Dendritic cell treated with granulocyte-macrophage colony-stimulating factor and Interleukin-4, amounts not matched to agents 40 ng/mL and 50 ng/mL, for 4 days (primary cell): ENCODE results near the gene AMOTL1.

Experiments used
- H3K27ac Mint-ChIP-seq: one replicate; pipeline ENCODE4 v1.8.0; 2022; ENCODE audit warnings: mild to moderate bottlenecking, mixed read lengths
- H3K27me3 Mint-ChIP-seq: one replicate; pipeline ENCODE4 v1.8.0; 2022; ENCODE audit warnings: mild to moderate bottlenecking, mixed read lengths
- H3K36me3 Mint-ChIP-seq: one replicate; pipeline ENCODE4 v1.8.0; 2022; ENCODE audit warnings: low read depth, mixed read lengths
- H3K4me1 Mint-ChIP-seq: one replicate; pipeline ENCODE4 v1.8.0; 2022; ENCODE audit warnings: low read depth, mixed read lengths
- H3K4me3 Mint-ChIP-seq: one replicate; pipeline ENCODE4 v1.8.0; 2022; ENCODE audit warnings: mild to moderate bottlenecking, moderate library complexity, mixed read lengths
- H3K9me3 Mint-ChIP-seq: one replicate; pipeline ENCODE4 v1.8.0; 2022; ENCODE audit warnings: mixed read lengths
- intact Hi-C: fragments of 100-400 bp; cut with micrococcal nuclease; formaldehyde crosslinking; loops from one replicate; pipeline ENCODE4 v1.15.0; 2022

The AMOTL1 gene

DNA sequence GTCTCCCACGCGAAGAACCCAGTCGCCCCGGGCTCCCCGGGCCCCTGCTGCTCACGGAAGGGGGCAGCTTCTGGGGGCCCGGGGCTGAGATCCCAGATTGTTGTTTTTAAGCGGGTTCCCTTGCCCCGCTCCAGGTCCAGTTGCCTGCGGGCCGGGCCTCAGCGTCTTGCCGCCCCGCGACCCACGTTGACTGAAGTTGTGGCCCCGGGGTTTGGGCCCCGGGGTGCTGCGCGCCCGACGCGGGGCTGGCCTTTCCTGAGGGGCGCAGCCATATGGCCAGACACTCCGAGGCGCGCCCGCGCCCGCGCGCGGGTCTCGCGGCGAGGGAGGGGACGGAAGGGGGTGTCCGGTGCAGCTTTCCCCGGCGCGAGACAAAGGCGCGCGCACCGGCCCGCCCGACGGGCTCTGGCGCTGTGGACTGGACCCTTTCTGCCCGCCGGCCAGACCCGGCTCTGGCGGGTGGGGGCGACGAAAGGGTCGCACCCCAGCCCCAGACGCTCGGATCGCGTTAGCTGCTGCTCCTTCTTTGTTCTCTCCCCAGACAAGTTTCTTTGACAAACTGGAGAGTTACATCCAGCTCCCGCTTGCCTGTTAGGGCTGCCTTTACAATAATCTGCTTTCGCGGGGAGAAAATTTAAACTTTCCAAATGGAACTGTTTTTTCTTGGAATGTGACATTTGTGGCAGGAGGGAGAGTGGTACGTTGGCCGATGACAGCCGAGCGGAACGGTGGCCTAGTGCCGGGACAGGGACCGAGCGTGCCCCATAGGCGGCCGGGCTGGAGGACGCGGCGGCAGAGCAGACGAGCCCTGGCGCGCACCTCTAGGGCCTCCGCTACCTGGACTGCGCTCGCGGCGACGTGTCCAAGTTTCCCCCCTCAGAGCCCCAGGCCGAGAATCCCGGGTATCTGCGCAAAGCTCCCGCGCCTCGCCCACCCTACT is 716 bp downstream of the AMOTL1 start:
- intact Hi-C loops: loop anchor here (5.0 kb wide), 1 partner anchor 147 kb away; no protein-coding TSS in a partner anchor
- Mint-ChIP-seq H3K4me1 (peaks cover 13% of the 10 kb centered on the region), H3K36me3 (no peaks in the 10 kb centered on the region), H3K27me3 (peaks cover 28% of the 10 kb centered on the region), H3K27ac (peak overlapping the region; percentile 64), H3K4me3 (peak overlapping the region; percentile 79), H3K9me3 (no peaks in the 10 kb centered on the region)

DNA sequence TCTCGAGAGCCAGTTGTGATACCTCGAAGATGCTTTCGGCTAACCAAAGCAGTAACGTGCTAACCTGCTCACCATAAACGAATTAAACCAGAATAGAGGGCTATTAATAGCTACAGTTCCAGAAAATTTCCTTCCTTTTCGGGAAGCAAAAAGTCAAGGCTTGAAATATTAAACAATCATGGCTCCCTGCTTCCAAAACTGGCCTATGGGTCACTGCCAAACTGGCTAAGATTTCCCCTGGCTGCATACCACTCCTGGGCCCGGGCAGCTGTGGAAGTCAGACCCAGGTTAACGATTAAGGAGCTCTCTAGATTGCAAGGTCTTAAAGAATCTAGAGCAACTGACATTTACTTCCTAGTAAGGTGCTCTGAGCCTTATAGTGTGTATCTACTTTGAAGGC is 1.7 kb downstream of the AMOTL1 start:
- peaks cover 13% of the 10 kb centered on the region for H3K4me1 Mint-ChIP-seq
- H3K27ac Mint-ChIP-seq: peak overlapping the region; percentile 64
- H3K4me3 Mint-ChIP-seq: peak overlapping the region; percentile 79
- H3K36me3 Mint-ChIP-seq: no peaks in the 10 kb centered on the region
- intact Hi-C loops: loop anchor here (5.0 kb wide), 1 partner anchor 148 kb away; no protein-coding TSS in a partner anchor
- H3K27me3 Mint-ChIP-seq: peaks cover 28% of the 10 kb centered on the region
- no peaks in the 10 kb centered on the region for H3K9me3 Mint-ChIP-seq

- H3K4me3 Mint-ChIP-seq: no peak overlapping the region
- H3K4me1 Mint-ChIP-seq: peaks cover 13% of the 10 kb centered on the region
- H3K27ac Mint-ChIP-seq: no peak overlapping the region
- peaks cover 28% of the 10 kb centered on the region for H3K27me3 Mint-ChIP-seq
- H3K36me3 Mint-ChIP-seq: no peaks in the 10 kb centered on the region
- intact Hi-C loops: no loop called here
- no peaks in the 10 kb centered on the region for H3K9me3 Mint-ChIP-seq
Measured at GRCh38 chr11:94770563-94771120, 2.5 kb downstream of the AMOTL1 start.

DNA sequence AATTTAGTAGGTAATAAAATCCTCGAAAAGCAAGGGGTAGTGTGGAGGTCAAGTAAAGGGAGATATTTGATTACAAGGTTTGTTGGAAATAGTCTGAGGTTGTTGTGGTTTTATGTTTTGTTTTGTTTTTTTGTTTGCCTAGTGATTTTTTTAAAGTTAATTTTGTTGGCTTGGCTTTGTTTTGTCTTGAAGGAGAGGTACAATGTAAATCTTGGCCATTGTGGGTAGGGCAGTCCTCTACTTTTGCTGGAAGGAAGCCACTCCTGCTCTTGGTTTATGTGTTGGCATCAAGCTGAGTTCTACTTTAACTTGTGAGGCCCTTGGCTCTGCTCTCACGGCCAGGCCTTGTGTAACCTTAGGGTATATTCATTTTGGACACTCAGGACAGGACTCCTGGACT is 3.2 kb downstream of the AMOTL1 start:
- intact Hi-C loops: no loop called here
- H3K27me3 Mint-ChIP-seq: peaks cover 28% of the 10 kb centered on the region
- no peak overlapping the region for H3K4me3 Mint-ChIP-seq

GRCh38 chr11:94771951-94772350 is 3.8 kb downstream of the AMOTL1 start:
- H3K36me3 Mint-ChIP-seq: no peaks in the 10 kb centered on the region
- no peak overlapping the region for H3K27ac Mint-ChIP-seq
- intact Hi-C loops: no loop called here
- no peaks in the 10 kb centered on the region for H3K9me3 Mint-ChIP-seq
- H3K4me1 Mint-ChIP-seq: peaks cover 21% of the 10 kb centered on the region
- H3K4me3 Mint-ChIP-seq: no peak overlapping the region
- H3K27me3 Mint-ChIP-seq: peaks cover 28% of the 10 kb centered on the region

More for the DNA sequence above, 3.2 kb downstream of the AMOTL1 start:
- Mint-ChIP-seq H3K4me1 (peaks cover 16% of the 10 kb centered on the region), H3K27ac (no peak overlapping the region), H3K36me3 (no peaks in the 10 kb centered on the region), H3K9me3 (no peaks in the 10 kb centered on the region)

- Mint-ChIP-seq H3K9me3 (no peaks in the 10 kb centered on the region), H3K27ac (no peak overlapping the region), H3K27me3 (peaks cover 16% of the 10 kb centered on the region), H3K4me3 (no peak overlapping the region), H3K36me3 (no peaks in the 10 kb centered on the region), H3K4me1 (peaks cover 15% of the 10 kb centered on the region)
- intact Hi-C loops: no loop called here
Measured at GRCh38 chr11:94773842-94774241, 5.7 kb downstream of the AMOTL1 start.

- Mint-ChIP-seq H3K9me3 (no peaks in the 10 kb centered on the region), H3K4me3 (no peak overlapping the region), H3K36me3 (no peaks in the 10 kb centered on the region), H3K4me1 (peaks cover 12% of the 10 kb centered on the region), H3K27me3 (peaks cover 11% of the 10 kb centered on the region), H3K27ac (no peak overlapping the region)
- intact Hi-C loops: no loop called here
Measured at GRCh38 chr11:94774345-94774744, 6.2 kb downstream of the AMOTL1 start.

- H3K27ac Mint-ChIP-seq: no peak overlapping the region
- H3K4me3 Mint-ChIP-seq: no peak overlapping the region
- H3K36me3 Mint-ChIP-seq: no peaks in the 10 kb centered on the region
- no peaks in the 10 kb centered on the region for H3K9me3 Mint-ChIP-seq
- peaks cover under 1% of the 10 kb centered on the region for H3K27me3 Mint-ChIP-seq
- peaks cover 14% of the 10 kb centered on the region for H3K4me1 Mint-ChIP-seq
- intact Hi-C loops: no loop called here
Measured at GRCh38 chr11:94775567-94776327, 7.6 kb downstream of the AMOTL1 start.

- intact Hi-C loops: no loop called here
- H3K9me3 Mint-ChIP-seq: no peaks in the 10 kb centered on the region
- no peaks in the 10 kb centered on the region for H3K36me3 Mint-ChIP-seq
Measured at GRCh38 chr11:94776351-94777321, 8.5 kb downstream of the AMOTL1 start.

GRCh38 chr11:94780432-94780831 is 12.3 kb downstream of the AMOTL1 start:
- Mint-ChIP-seq H3K27me3 (no peaks in the 10 kb centered on the region), H3K4me1 (peaks cover 19% of the 10 kb centered on the region), H3K27ac (no peak overlapping the region), H3K36me3 (no peaks in the 10 kb centered on the region), H3K9me3 (no peaks in the 10 kb centered on the region), H3K4me3 (peak overlapping the region; percentile 40)
- intact Hi-C loops: no loop called here

More at GRCh38 chr11:94776351-94777321, 8.5 kb downstream of the AMOTL1 start:
- Mint-ChIP-seq H3K4me3 (no peak overlapping the region), H3K27me3 (no peaks in the 10 kb centered on the region), H3K4me1 (peaks cover 19% of the 10 kb centered on the region), H3K27ac (no peak overlapping the region)

- no peaks in the 10 kb centered on the region for H3K9me3 Mint-ChIP-seq
- H3K27ac Mint-ChIP-seq: no peak overlapping the region
- no peaks in the 10 kb centered on the region for H3K27me3 Mint-ChIP-seq
- H3K4me1 Mint-ChIP-seq: peaks cover 11% of the 10 kb centered on the region
- H3K4me3 Mint-ChIP-seq: no peak overlapping the region
- H3K36me3 Mint-ChIP-seq: no peaks in the 10 kb centered on the region
- intact Hi-C loops: no loop called here
Measured at GRCh38 chr11:94781837-94782236, 13.7 kb downstream of the AMOTL1 start.

- peaks cover 11% of the 10 kb centered on the region for H3K4me1 Mint-ChIP-seq
- H3K36me3 Mint-ChIP-seq: no peaks in the 10 kb centered on the region
- H3K27ac Mint-ChIP-seq: no peak overlapping the region
- no peaks in the 10 kb centered on the region for H3K9me3 Mint-ChIP-seq
- H3K27me3 Mint-ChIP-seq: no peaks in the 10 kb centered on the region
- no peak overlapping the region for H3K4me3 Mint-ChIP-seq
- intact Hi-C loops: no loop called here
Measured at GRCh38 chr11:94782446-94782845, 14.3 kb downstream of the AMOTL1 start.

DNA sequence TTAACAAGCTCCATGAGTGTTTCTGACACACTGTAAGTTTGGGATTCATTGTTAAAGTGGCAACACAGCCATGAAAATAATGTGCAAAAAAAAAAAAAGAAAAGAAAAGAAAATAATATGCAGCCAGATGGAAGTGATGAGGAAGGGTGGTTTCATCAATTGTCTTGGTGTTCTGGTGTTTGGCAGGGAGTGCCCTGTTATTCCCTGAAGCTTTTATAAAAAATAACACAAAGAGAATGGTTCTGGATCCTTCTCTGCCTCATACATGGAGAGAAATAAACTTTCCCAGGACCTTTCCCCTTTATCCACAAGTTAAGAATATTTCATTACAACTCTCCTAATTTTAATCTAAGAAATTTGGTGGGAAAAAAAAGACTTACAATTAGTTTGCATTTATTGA is 16.7 kb downstream of the AMOTL1 start:
- Mint-ChIP-seq H3K27ac (no peak overlapping the region), H3K4me3 (no peak overlapping the region), H3K36me3 (no peaks in the 10 kb centered on the region), H3K4me1 (peaks cover 11% of the 10 kb centered on the region), H3K27me3 (no peaks in the 10 kb centered on the region), H3K9me3 (no peaks in the 10 kb centered on the region)
- intact Hi-C loops: no loop called here
